Pancreas (tissue), 8 donors: ENCODE data around the gene MTCH2. TPM values are rescaled to one million over a fixed set of nuclear protein-coding genes. Genes with fewer than 3 reads are reported as not detected.

Experiments used
- polyA plus RNA-seq, 2 donors: library from polyadenylated mRNA; stranded (reverse); fragments of 200-250 nt; gene quantifications; one replicate each; pipeline ENCODE4 v1.2.3, GENCODE V29; 2013
- total RNA-seq, 6 donors: library from RNA; stranded (reverse); fragmentation: NEBNext Ultra II Directional in 4 of 6; extraction: Animal tissue kit (Norgen Biotek cat#: 25700) in 4 of 6; gene quantifications; one replicate each; pipeline versions ENCODE4 v1.2.1 to v1.2.4, GENCODE V29; 2021 to 2023
- donor health status: healthy with polysubstance abuse.
- donor health status: DM: no; HTN: no; CAD: no; lungs with moderate emphysema.
- donor health status: DM: no; HTN: no; CAD: no.
- donor health status: Bipolar disorder and iron deficiency.
- donor health status: DM: yes; HTN: yes; CAD: no.
- donor health status: DM: no; HTN: no; CAD: no.
- donor health status: DM: no; HTN: no; CAD: no.
- donor health status: DM: yes; HTN: yes; CAD: no.

The MTCH2 gene
- total and polyA plus RNA-seq, 8 donors: 13.5 to 34.2 (median 22.4) TPM

Other genes starting within 250 kb of the MTCH2 start
- gene SLC39A13, start 234.0 kb downstream of the MTCH2 start, total RNA-seq: 10 to 100 TPM; 14.6 to 28.5 (median 19.3) TPM
- 10 to 100 TPM; 52.6 to 55.6 TPM for gene SLC39A13, start 234.0 kb downstream of the MTCH2 start, polyA plus RNA-seq
- 10 to 100 TPM; 37.4 to 59.4 (median 50.3) TPM for gene PSMC3, start 216.1 kb downstream of the MTCH2 start, total RNA-seq
- gene PSMC3, start 216.1 kb downstream of the MTCH2 start, polyA plus RNA-seq: 10 to 100 TPM; 55.0 to 67.5 TPM
- under 1 TPM; 0.18 to 0.56 (median 0.30) TPM for gene RAPSN, start 193.4 kb downstream of the MTCH2 start, total RNA-seq
- under 1 TPM; 0.34 to 0.92 TPM for gene RAPSN, start 193.4 kb downstream of the MTCH2 start, polyA plus RNA-seq
- gene CELF1, start 89.4 kb downstream of the MTCH2 start, total RNA-seq: 10 to 100 TPM; 31.0 to 56.3 (median 38.4) TPM
- 10 to 100 TPM; 20.0 to 29.5 TPM for gene CELF1, start 89.4 kb downstream of the MTCH2 start, polyA plus RNA-seq
- gene PTPMT1, start 77.0 kb downstream of the MTCH2 start, total RNA-seq: 10 to 100 TPM; 15.7 to 24.7 (median 19.6) TPM
- gene PTPMT1, start 77.0 kb downstream of the MTCH2 start, polyA plus RNA-seq: 10 to 100 TPM; 24.6 to 34.3 TPM
- 1 to 10 TPM; 4.3 to 8.9 (median 6.7) TPM for gene KBTBD4, start 63.6 kb downstream of the MTCH2 start, total RNA-seq
- 10 to 100 TPM in 1 of 2 donors, 1 to 10 TPM in 1; 3.5 to 13.0 TPM for gene KBTBD4, start 63.6 kb downstream of the MTCH2 start, polyA plus RNA-seq
- 10 to 100 TPM; 28.8 to 48.5 (median 35.3) TPM for gene NDUFS3, start 63.5 kb downstream of the MTCH2 start, total RNA-seq
- 100 to 1,000 TPM in 1 of 2 donors, 10 to 100 TPM in 1; 85.8 to 113 TPM for gene NDUFS3, start 63.5 kb downstream of the MTCH2 start, polyA plus RNA-seq
- gene FAM180B, start 55.9 kb downstream of the MTCH2 start, total RNA-seq: under 1 TPM in 1 of 6 donors, not detected in 5; 0.17 TPM
- gene FAM180B, start 55.9 kb downstream of the MTCH2 start, polyA plus RNA-seq: not detected
- gene C1QTNF4, start 48.1 kb downstream of the MTCH2 start, total RNA-seq: 1 to 10 TPM in 1 of 6 donors, under 1 TPM in 4, not detected in 1; 0.09 to 1.1 (median 0.20) TPM
- 1 to 10 TPM; 1.3 to 3.6 TPM for gene C1QTNF4, start 48.1 kb downstream of the MTCH2 start, polyA plus RNA-seq
- gene AGBL2, start 72.8 kb upstream of the MTCH2 start, total RNA-seq: 1 to 10 TPM in 3 of 6 donors, under 1 TPM in 3; 0.51 to 2.4 (median 0.91) TPM
- 1 to 10 TPM; 1.8 to 4.3 TPM for gene AGBL2, start 72.8 kb upstream of the MTCH2 start, polyA plus RNA-seq
- 10 to 100 TPM; 31.7 to 56.1 (median 38.4) TPM for gene FNBP4, start 124.8 kb upstream of the MTCH2 start, total RNA-seq
- gene FNBP4, start 124.8 kb upstream of the MTCH2 start, polyA plus RNA-seq: 10 to 100 TPM; 38.5 to 53.6 TPM
- gene NUP160, start 205.8 kb upstream of the MTCH2 start, total RNA-seq: 10 to 100 TPM; 12.0 to 20.2 (median 13.8) TPM
- gene NUP160, start 205.8 kb upstream of the MTCH2 start, polyA plus RNA-seq: 10 to 100 TPM in 1 of 2 donors, 1 to 10 TPM in 1; 9.7 to 15.2 TPM